HepG2 (cell line): ENCODE measurements around the gene SLC16A4. TPM values are rescaled to one million over a fixed set of nuclear protein-coding genes. Genes with fewer than 3 reads are reported as not detected.
A peak's percentile ranks its signal among the peaks of the same experiment; 100 is the strongest.

ENCODE experiments used
- ATAC-seq: fragments of 200-7000 bp; cut with Tn5 transposase; 3 replicates; pipeline ENCODE4 v1.9.1; 2020; ENCODE audit warnings: mild to moderate bottlenecking, moderate library complexity
- BruUV-seq: library from RNA; stranded (reverse); fragments of 400-500 nt; replicated peaks from 2 replicates; lab custom pipeline; 2021; lab: Mats Ljungman, UMichigan
- CTCF ChIA-PET: fragments of 300-600 bp; formaldehyde crosslinking; extraction: SDS; loops from one replicate; lab custom pipeline; 2021; ENCODE audit warnings: low total read pairs, inconsistent platforms, low intra/inter-chr PET ratio; lab: Yijun Ruan, JAX
- POLR2A ChIA-PET: fragments of 350-600 bp; sonication (Branson Sonifier 250); formaldehyde crosslinking; loops from one replicate; lab custom pipeline; 2020; ENCODE audit warnings: antibody characterized with exemption, inconsistent platforms; lab: Yijun Ruan, JAX
- DNase-seq: peaks from one replicate; pipeline ENCODE4 v3.0.0-alpha.2; 2015; ENCODE audit warnings: low spot score
- FAIRE-seq: peaks from 3 replicates; lab custom pipeline; 2011; peaks lifted over from hg19 to GRCh38; lab: Jason Lieb, UNC
- H2AFZ ChIP-seq: one replicate; pipeline ENCODE4 v1.6.1; 2011; ENCODE audit warnings: low read length, inconsistent platforms
- H3K27ac ChIP-seq: fragments of 300-600 bp; 3 replicates; pipeline ENCODE4 v1.8.0; 2011; ENCODE audit warnings: mixed run types, mild to moderate bottlenecking, mixed read lengths, low read length, inconsistent platforms; ENCODE audit not compliant: insufficient read depth; ENCODE audit errors: extremely low read length
- H3K27me3 ChIP-seq, 2 experiments: fragments of 200-600 bp in 1 of 2; 2 replicates in 1 of 2; 3 replicates in 1 of 2; pipeline versions ENCODE4 v1.6.0 to v1.8.0; 2011; ENCODE audit warnings: low read length in 2 of 2, mild to moderate bottlenecking in 2 of 2, moderate library complexity in 2 of 2, inconsistent platforms in 1 of 2; ENCODE audit not compliant: insufficient read depth in 2 of 2, control insufficient read depth in 1 of 2
- H3K36me3 ChIP-seq, 2 experiments: fragments of 200-600 bp in 1 of 2; replicated peaks in 1 of 2; 2 replicates in 1 of 2; 3 replicates in 1 of 2; pipeline versions ENCODE4 v1.5.1 to v1.8.0; 2011; ENCODE audit warnings: low read length in 2 of 2, inconsistent platforms in 1 of 2; ENCODE audit not compliant: insufficient read depth in 2 of 2, control insufficient read depth in 1 of 2
- H3K4me1 ChIP-seq: 2 replicates; pipeline ENCODE4 v1.5.1; 2012; ENCODE audit warnings: low read length, inconsistent platforms; ENCODE audit not compliant: insufficient read depth
- H3K4me2 ChIP-seq: 2 replicates; pipeline ENCODE4 v1.6.0; 2011; ENCODE audit warnings: low read depth, low read length, inconsistent platforms
- H3K4me3 ChIP-seq, 3 experiments: fragments of 200-600 bp in 1 of 3; sonication (generic), shearing (Covaris generic) in 1 of 3; replicated peaks in 1 of 3; 2 replicates each; pipeline ENCODE4 v1.5.1; 2011 to 2016; ENCODE audit warnings: low read length in 3 of 3, inconsistent platforms in 2 of 3, low read depth in 2 of 3, mild to moderate bottlenecking in 2 of 3, control low read depth in 1 of 3, mixed read lengths in 1 of 3; ENCODE audit not compliant: insufficient read depth in 1 of 3
- H3K79me2 ChIP-seq: one replicate; pipeline ENCODE4 v1.6.1; 2011; ENCODE audit warnings: low read length, inconsistent platforms; ENCODE audit not compliant: insufficient read depth
- H3K9ac ChIP-seq: 2 replicates; pipeline ENCODE4 v1.6.0; 2011; ENCODE audit warnings: mild to moderate bottlenecking, low read depth, low read length, inconsistent platforms; ENCODE audit not compliant: insufficient read depth
- H3K9me3 ChIP-seq: 2 replicates; pipeline ENCODE4 v1.5.1; 2012; ENCODE audit warnings: mild to moderate bottlenecking, low read length
- H4K20me1 ChIP-seq: 2 replicates; pipeline ENCODE4 v1.6.0; 2011; ENCODE audit warnings: inconsistent platforms, mild to moderate bottlenecking, low read length, moderate library complexity; ENCODE audit not compliant: insufficient read depth
- ARNT2 ChIP-seq: sonication (generic); formaldehyde crosslinking; IDR thresholded peaks from 2 replicates; pipeline ENCODE4 v1.8.0; 2022; ENCODE audit warnings: mild to moderate bottlenecking, low read depth, missing genetic modification reagents, moderate library complexity
- ATF2 ChIP-seq: sonication (generic); formaldehyde crosslinking; IDR thresholded peaks from 2 replicates; pipeline ENCODE4 v1.4.0; 2020; ENCODE audit warnings: missing genetic modification reagents
- FOXA3 ChIP-seq: IDR thresholded peaks from 2 replicates; pipeline ENCODE4 v1.6.1; 2016; ENCODE audit warnings: missing genetic modification reagents, missing compliant biosample characterization
- FUBP1 ChIP-seq: sonication (generic); formaldehyde crosslinking; IDR thresholded peaks from 2 replicates; pipeline ENCODE4 v1.5.1; 2020; ENCODE audit warnings: missing genetic modification reagents, mild to moderate bottlenecking, borderline replicate concordance
- HNF4A ChIP-seq: sonication (generic); formaldehyde crosslinking; IDR thresholded peaks from 2 replicates; pipeline ENCODE4 v1.4.0; 2020; ENCODE audit warnings: missing genetic modification reagents
- NR1H2 ChIP-seq: sonication (generic); formaldehyde crosslinking; IDR thresholded peaks from 2 replicates; pipeline ENCODE4 v1.8.1; 2022; ENCODE audit warnings: low read depth, missing genetic modification reagents, borderline replicate concordance
- RARA ChIP-seq: IDR thresholded peaks from 2 replicates; pipeline ENCODE4 v1.6.1; 2016; ENCODE audit warnings: missing genetic modification reagents, missing compliant biosample characterization
- RXRB ChIP-seq: IDR thresholded peaks from 2 replicates; pipeline ENCODE4 v1.6.1; 2016; ENCODE audit warnings: borderline replicate concordance, missing genetic modification reagents, missing compliant biosample characterization
- SALL1 ChIP-seq: sonication (generic); formaldehyde crosslinking; IDR thresholded peaks from 2 replicates; pipeline ENCODE4 v1.8.0; 2022; ENCODE audit warnings: mild to moderate bottlenecking, missing genetic modification reagents
- SIN3A ChIP-seq: IDR thresholded peaks from 2 replicates; pipeline ENCODE4 v1.6.1; 2011; ENCODE audit warnings: low read depth, mild to moderate bottlenecking, control low read depth, low read length, borderline replicate concordance
- ZBTB4 ChIP-seq: sonication (generic); formaldehyde crosslinking; IDR thresholded peaks from 2 replicates; pipeline ENCODE4 v1.4.0; 2020; ENCODE audit warnings: missing genetic modification reagents, mild to moderate bottlenecking, borderline replicate concordance
- ZNF256 ChIP-seq: sonication (generic); formaldehyde crosslinking; conservative IDR thresholded peaks from 2 replicates; pipeline ENCODE4 v1.4.0; 2020; ENCODE audit warnings: missing genetic modification reagents
- ZNF563 ChIP-seq: sonication (generic); formaldehyde crosslinking; IDR thresholded peaks from 2 replicates; pipeline ENCODE4 v1.8.0; 2022; ENCODE audit warnings: mild to moderate bottlenecking, moderate library complexity, missing genetic modification reagents
- ZNF619 ChIP-seq: sonication (generic); formaldehyde crosslinking; IDR thresholded peaks from 2 replicates; pipeline ENCODE4 v1.4.0; 2020; ENCODE audit warnings: mild to moderate bottlenecking, missing genetic modification reagents
- ZNF781 ChIP-seq: sonication (generic); formaldehyde crosslinking; IDR thresholded peaks from 2 replicates; pipeline ENCODE4 v1.5.1; 2020; ENCODE audit warnings: borderline replicate concordance, mild to moderate bottlenecking, missing genetic modification reagents; ENCODE audit errors: not compliant biosample characterization
- WGBS: methylation state at CpG from one replicate; pipeline ENCODE4 v1.1.6; 2017; ENCODE audit warnings: low lambda C conversion rate; 5-methylcytosine and 5-hydroxymethylcytosine counted together
- in situ Hi-C: cut with HindIII; loops from 2 replicates; pipeline ENCODE4 v1.10.0; 2017; ENCODE audit warnings: low pct_unique_long_range_greater_than_20kb; ENCODE audit not compliant: extremely low pct_ligation_motif_present
- intact Hi-C: fragments of 100-400 bp; cut with micrococcal nuclease; formaldehyde crosslinking; loops from one replicate; pipeline ENCODE4 v1.10.0; 2022; ENCODE audit not compliant: unreplicated experiment
- polyA plus RNA-seq, 8 experiments: library from polyadenylated mRNA; depleted of rRNA in 3 of 8; stranded (reverse) in 7 of 8; unstranded in 1 of 8; fragments of >200 nt; fragmentation: Illumina TruSeq in 4 of 8; extraction: Trizol in 4 of 8; gene quantifications; 2 replicates each; pipeline versions ENCODE4 v1.2.1 to v1.2.3, GENCODE V29; 2011 to 2016; ENCODE audit warnings: low read depth in 4 of 8, missing spikeins in 1 of 8, mixed read lengths in 1 of 8; ENCODE audit not compliant: insufficient read depth in 1 of 8
- total RNA-seq, 5 experiments: library from RNA; depleted of rRNA; stranded (reverse); fragments of >200 nt; fragmentation: Illumina TruSeq; extraction: Trizol; gene quantifications; 2 replicates each; pipeline ENCODE4 v1.2.3, GENCODE V29; 2016; ENCODE audit warnings: low read depth in 1 of 5
- TF ChIP-seq, protein P1 (sequence below): sonication (generic); formaldehyde crosslinking; IDR thresholded peaks from 2 replicates; pipeline ENCODE4 v1.5.0; 2020; ENCODE audit warnings: mild to moderate bottlenecking, missing genetic modification reagents, moderate library complexity

SLC16A4 gene
- total and polyA plus RNA-seq, 2 of the 13 experiments (the other 11 are each of a cell fraction or from before 2014, with no cell fraction given), result 1.1 to 1.5 TPM

- H3K79me2 ChIP-seq, result peaks cover 67% of the 10 kb centered on the region
- H3K4me2 ChIP-seq, result peak overlapping the region; percentile 96
- 0% methylated on average over 1 of the region's 9 CpGs for WGBS
- FAIRE-seq, result no peak
- peak overlapping the region; percentile 100 for H3K27ac ChIP-seq
- H3K4me1 ChIP-seq, result peaks cover 73% of the 10 kb centered on the region
- intact Hi-C loops, result no loop called here
- H2AFZ ChIP-seq, result no peak overlapping the region
- peak; percentile 0; the same call in 2 of the 3 replicates for ATAC-seq
- peak overlapping the region; percentile 97 for H3K9ac ChIP-seq
- H4K20me1 ChIP-seq, result peaks cover 52% of the 10 kb centered on the region
- in situ Hi-C loops, result no loop called here
- CTCF ChIA-PET, result no interaction called here
- DNase-seq, result no peak
- POLR2A ChIA-PET, result interaction anchor here (0.8 to 3.9 kb wide), 6 partner anchors 8 to 68 kb away, joined by 3 to 30 read pairs (median 10); partner anchors contain the start of gene LAMTOR5
- H3K4me3 ChIP-seq, result peak overlapping the region; percentile 81 to 91 (median 84)
- no peaks in the 10 kb centered on the region for H3K9me3 ChIP-seq
- no TSS peak for BruUV-seq
- peaks cover 4 to 22% of the 10 kb centered on the region in 2 experiments; a peak in 4 of 5 replicates for H3K36me3 ChIP-seq
- no peaks in the 10 kb centered on the region; a peak in 1 of 5 replicates for H3K27me3 ChIP-seq
- no peak for TF ChIP-seq RXRB (CRISPR knock-in tag)
- TF ChIP-seq ARNT2, result peak; percentile 65; the same call in 1 of the 2 replicates
- no peak for TF ChIP-seq ATF2 (CRISPR knock-in tag)
- TF ChIP-seq ZNF619, result no peak
- no peak for TF ChIP-seq ZNF563 (CRISPR knock-in tag)
- 0 out of 2 replicates have a peak, but pooled peaks have one; percentile 4 for TF ChIP-seq HNF4A
- TF ChIP-seq FOXA3 (CRISPR knock-in tag), result 0 out of 2 replicates have a peak, but pooled peaks have one; percentile 0
- TF ChIP-seq SIN3A, result peak; percentile 5; the same call in 1 of the 2 replicates
- TF ChIP-seq ZNF256 (CRISPR knock-in tag), result no peak
- TF ChIP-seq ZNF781 (CRISPR knock-in tag), result no peak
- peak; percentile 19; the same call in 1 of the 2 replicates for TF ChIP-seq SALL1 (CRISPR knock-in tag)
- TF ChIP-seq ZBTB4, result no peak
- TF ChIP-seq FUBP1 (CRISPR knock-in tag), result no peak
- TF ChIP-seq, protein P1, sequence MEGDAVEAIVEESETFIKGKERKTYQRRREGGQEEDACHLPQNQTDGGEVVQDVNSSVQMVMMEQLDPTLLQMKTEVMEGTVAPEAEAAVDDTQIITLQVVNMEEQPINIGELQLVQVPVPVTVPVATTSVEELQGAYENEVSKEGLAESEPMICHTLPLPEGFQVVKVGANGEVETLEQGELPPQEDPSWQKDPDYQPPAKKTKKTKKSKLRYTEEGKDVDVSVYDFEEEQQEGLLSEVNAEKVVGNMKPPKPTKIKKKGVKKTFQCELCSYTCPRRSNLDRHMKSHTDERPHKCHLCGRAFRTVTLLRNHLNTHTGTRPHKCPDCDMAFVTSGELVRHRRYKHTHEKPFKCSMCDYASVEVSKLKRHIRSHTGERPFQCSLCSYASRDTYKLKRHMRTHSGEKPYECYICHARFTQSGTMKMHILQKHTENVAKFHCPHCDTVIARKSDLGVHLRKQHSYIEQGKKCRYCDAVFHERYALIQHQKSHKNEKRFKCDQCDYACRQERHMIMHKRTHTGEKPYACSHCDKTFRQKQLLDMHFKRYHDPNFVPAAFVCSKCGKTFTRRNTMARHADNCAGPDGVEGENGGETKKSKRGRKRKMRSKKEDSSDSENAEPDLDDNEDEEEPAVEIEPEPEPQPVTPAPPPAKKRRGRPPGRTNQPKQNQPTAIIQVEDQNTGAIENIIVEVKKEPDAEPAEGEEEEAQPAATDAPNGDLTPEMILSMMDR (CRISPR knock-in tag), result peak; percentile 12; the same call in 1 of the 2 replicates
- 0 out of 2 replicates have a peak, but pooled peaks have one; percentile 1 for TF ChIP-seq RARA (CRISPR knock-in tag)
- TF ChIP-seq NR1H2 (CRISPR knock-in tag), result 0 out of 2 replicates have a peak, but pooled peaks have one; percentile 7
These were observed 50.7 kb downstream of the SLC16A4 start for GRCh38 chr1:110340207-110340468.
